H1 (cell line): ENCODE results near the gene RABL6. TPM values are rescaled to one million over a fixed set of nuclear protein-coding genes. Genes with fewer than 3 reads are reported as not detected.

ENCODE experiments used
- CTCF ChIA-PET: fragments of 300-600 bp; sonication (Branson Sonifier 250); formaldehyde crosslinking; loops from one replicate; lab custom pipeline; 2021; ENCODE audit not compliant: partially characterized antibody; lab: Charles Lee
- POLR2A ChIA-PET: fragments of 300-600 bp; sonication (Branson Sonifier 250); formaldehyde crosslinking; loops from one replicate; lab custom pipeline; 2021; ENCODE audit warnings: inconsistent platforms; ENCODE audit not compliant: partially characterized antibody; lab: Charles Lee
- DNase-seq, 2 experiments: peaks; one replicate each; pipeline versions ENCODE4 v3.0.0 to v3.0.0-alpha.2; 2010 to 2022; ENCODE audit warnings: low spot score in 2 of 2, low read depth in 1 of 2, mixed read lengths in 1 of 2
- FAIRE-seq: peaks from 2 replicates; lab custom pipeline; 2011; peaks lifted over from hg19 to GRCh38; lab: Jason Lieb, UNC
- H2AFZ ChIP-seq: 2 replicates; pipeline ENCODE4 v1.8.1; 2012; ENCODE audit warnings: low read length, inconsistent platforms
- H2AK5ac ChIP-seq: 2 replicates; pipeline ENCODE4 v1.6.1; 2013; ENCODE audit warnings: low read depth, low read length
- H2BK120ac ChIP-seq: replicated peaks from 2 replicates; pipeline ENCODE3; 2013; ENCODE audit warnings: low read depth, low read length, inconsistent platforms
- H2BK12ac ChIP-seq: 2 replicates; pipeline ENCODE4 v1.6.1; 2013; ENCODE audit warnings: low read depth, low read length
- H2BK15ac ChIP-seq: 2 replicates; pipeline ENCODE4 v1.6.1; 2013; ENCODE audit warnings: low read length
- H2BK20ac ChIP-seq: 2 replicates; pipeline ENCODE4 v1.6.1; 2013; ENCODE audit warnings: low read length
- H2BK5ac ChIP-seq: 2 replicates; pipeline ENCODE4 v1.6.1; 2013; ENCODE audit warnings: low read depth, low read length
- H3K14ac ChIP-seq: 2 replicates; pipeline ENCODE4 v1.6.1; 2013; ENCODE audit warnings: inconsistent platforms; ENCODE audit not compliant: insufficient read length
- H3K18ac ChIP-seq: 2 replicates; pipeline ENCODE4 v1.6.1; 2013; ENCODE audit warnings: low read length; ENCODE audit errors: extremely low read depth
- H3K23ac ChIP-seq: 2 replicates; pipeline ENCODE4 v1.6.1; 2013; ENCODE audit warnings: inconsistent platforms; ENCODE audit not compliant: insufficient read length
- H3K23me2 ChIP-seq: 2 replicates; pipeline ENCODE4 v1.6.1; 2013; ENCODE audit warnings: low read depth, low read length
- H3K27ac ChIP-seq: 2 replicates; pipeline ENCODE4 v1.6.1; 2011; ENCODE audit warnings: low read depth, low read length, inconsistent platforms
- H3K27me3 ChIP-seq, 4 experiments: replicated peaks in 1 of 4; 1 replicate in 1 of 4; 2 replicates in 3 of 4; pipeline versions ENCODE4 v1.6.1 to v1.8.1; 2011 to 2013; ENCODE audit warnings: low read length in 3 of 4, mild to moderate bottlenecking in 3 of 4, inconsistent platforms in 2 of 4, mixed read lengths in 2 of 4, moderate library complexity in 1 of 4; ENCODE audit not compliant: control insufficient read depth in 3 of 4, insufficient read depth in 3 of 4; ENCODE audit errors: extremely low read depth in 1 of 4
- H3K36me3 ChIP-seq, 4 experiments: 2 replicates each; pipeline versions ENCODE4 v1.6.1 to v1.8.1; 2011 to 2013; ENCODE audit warnings: mild to moderate bottlenecking in 4 of 4, low read length in 3 of 4, moderate library complexity in 2 of 4, control low read depth in 1 of 4, inconsistent platforms in 1 of 4; ENCODE audit not compliant: insufficient read depth in 4 of 4, control insufficient read depth in 2 of 4
- H3K4ac ChIP-seq: replicated peaks from 2 replicates; pipeline ENCODE3; 2013; ENCODE audit warnings: low read length, low read depth, mixed read lengths, inconsistent platforms; ENCODE audit not compliant: insufficient read length
- H3K4me1 ChIP-seq, 4 experiments: replicated peaks in 1 of 4; 1 replicate in 1 of 4; 2 replicates in 3 of 4; pipeline versions ENCODE4 v1.6.1 to v1.8.1; 2011 to 2013; ENCODE audit warnings: low read length in 3 of 4, inconsistent platforms in 2 of 4, mixed read lengths in 1 of 4; ENCODE audit not compliant: insufficient read depth in 4 of 4, control insufficient read depth in 3 of 4
- H3K4me2 ChIP-seq, 2 experiments: 2 replicates each; pipeline versions ENCODE4 v1.6.1 to v1.8.1; 2011 to 2013; ENCODE audit warnings: low read depth in 2 of 2, low read length in 2 of 2, control low read depth in 1 of 2, inconsistent platforms in 1 of 2, mild to moderate bottlenecking in 1 of 2; ENCODE audit not compliant: insufficient read depth in 1 of 2
- H3K4me3 ChIP-seq, 4 experiments: fragments of 200-600, 300-600 bp in 1 of 4; sonication (generic), shearing (Covaris generic), sonication (Bioruptor Twin) in 1 of 4; 2 replicates each; pipeline versions ENCODE4 v1.5.1 to v1.8.1; 2011 to 2016; ENCODE audit warnings: low read length in 4 of 4, low read depth in 3 of 4, control low read depth in 2 of 4, inconsistent platforms in 2 of 4, mild to moderate bottlenecking in 2 of 4, mixed read lengths in 1 of 4, moderate library complexity in 1 of 4; ENCODE audit not compliant: insufficient read depth in 2 of 4; ENCODE audit errors: extremely low read depth in 1 of 4
- H3K56ac ChIP-seq: replicated peaks from 2 replicates; pipeline ENCODE3; 2013; ENCODE audit warnings: low read depth, mild to moderate bottlenecking, mixed read lengths, low read length, inconsistent platforms; ENCODE audit not compliant: insufficient read length
- H3K79me1 ChIP-seq: 2 replicates; pipeline ENCODE4 v1.6.1; 2013; ENCODE audit warnings: low read depth, low read length, control low read depth
- H3K79me2 ChIP-seq, 2 experiments: 2 replicates each; pipeline versions ENCODE4 v1.6.1 to v1.8.1; 2012 to 2013; ENCODE audit warnings: low read length in 2 of 2, mild to moderate bottlenecking in 2 of 2, inconsistent platforms in 1 of 2; ENCODE audit not compliant: insufficient read depth in 2 of 2, control insufficient read depth in 1 of 2
- H3K9ac ChIP-seq, 4 experiments: replicated peaks in 1 of 4; 1 replicate in 1 of 4; 2 replicates in 3 of 4; pipeline versions ENCODE4 v1.6.1 to v1.8.1; 2011 to 2013; ENCODE audit warnings: low read depth in 3 of 4, low read length in 3 of 4, control low read depth in 2 of 4, mild to moderate bottlenecking in 2 of 4, moderate library complexity in 2 of 4, inconsistent platforms in 1 of 4; ENCODE audit errors: extremely low read depth in 1 of 4
- H3K9me3 ChIP-seq, 2 experiments: 2 replicates each; pipeline versions ENCODE4 v1.6.1 to v1.8.1; 2012 to 2013; ENCODE audit warnings: mild to moderate bottlenecking in 2 of 2, moderate library complexity in 2 of 2, control low read depth in 1 of 2, inconsistent platforms in 1 of 2, low read depth in 1 of 2, low read length in 1 of 2, mixed read lengths in 1 of 2; ENCODE audit not compliant: insufficient read depth in 2 of 2
- H4K20me1 ChIP-seq, 2 experiments: replicated peaks in 1 of 2; 2 replicates each; pipeline versions ENCODE3 to v1.8.1; 2011 to 2013; ENCODE audit warnings: inconsistent platforms in 2 of 2, low read length in 2 of 2, mild to moderate bottlenecking in 1 of 2; ENCODE audit not compliant: insufficient read depth in 2 of 2, control insufficient read depth in 1 of 2
- H4K5ac ChIP-seq: 2 replicates; pipeline ENCODE4 v1.6.1; 2013; ENCODE audit warnings: low read length, low read depth, mixed read lengths, inconsistent platforms; ENCODE audit not compliant: insufficient read length
- H4K8ac ChIP-seq: 2 replicates; pipeline ENCODE4 v1.8.0; 2013; ENCODE audit warnings: mild to moderate bottlenecking, moderate library complexity, low read length, inconsistent platforms; ENCODE audit not compliant: insufficient read depth; ENCODE audit errors: extremely low read depth
- H4K91ac ChIP-seq: replicated peaks from 2 replicates; pipeline ENCODE3; 2013; ENCODE audit warnings: low read length, mixed read lengths, inconsistent platforms; ENCODE audit not compliant: insufficient read length
- CREB1 ChIP-seq: IDR thresholded peaks from 2 replicates; pipeline ENCODE4 v1.6.1; 2012; ENCODE audit warnings: inconsistent platforms
- EZH2 ChIP-seq: fragments of 200-600 bp; sonication (generic); IDR thresholded peaks from 2 replicates; pipeline ENCODE4 v1.7.1; 2012; ENCODE audit warnings: low read depth, mild to moderate bottlenecking, moderate library complexity, low read length, inconsistent platforms; ENCODE audit not compliant: severe bottlenecking
- GABPA ChIP-seq: IDR thresholded peaks from 2 replicates; pipeline ENCODE4 v1.6.1; 2011; ENCODE audit warnings: mild to moderate bottlenecking, low read length, moderate library complexity, borderline replicate concordance; ENCODE audit not compliant: insufficient read depth
- JUND ChIP-seq: IDR thresholded peaks from 2 replicates; pipeline ENCODE4 v1.6.1; 2011; ENCODE audit warnings: mild to moderate bottlenecking, improper control_type of control experiment, low read length
- RNF2 ChIP-seq: fragments of 200-900, 300-1000 bp; sonication (generic); IDR thresholded peaks from 2 replicates; pipeline ENCODE4 v1.7.1; 2016; ENCODE audit warnings: borderline replicate concordance, low read depth, mild to moderate bottlenecking, antibody characterized with exemption, low read length; ENCODE audit not compliant: poor library complexity, severe bottlenecking; ENCODE audit errors: missing control alignments
- TAF1 ChIP-seq: IDR thresholded peaks from 2 replicates; pipeline ENCODE4 v1.6.1; 2011; ENCODE audit warnings: mild to moderate bottlenecking, low read depth, low read length
- WGBS, 2 experiments: shearing (Covaris generic) in 1 of 2; methylation state at CpG; one replicate each; pipeline versions ENCODE4 v1.1.6 to v1.1.7; 2013 to 2015; ENCODE audit warnings: low lambda C conversion rate in 2 of 2, mixed read lengths in 2 of 2, inconsistent platforms in 1 of 2, low coverage in 1 of 2, missing lambda C conversion rate in 1 of 2; ENCODE audit not compliant: insufficient replicate concordance in 2 of 2, insufficient coverage in 1 of 2, insufficient read length in 1 of 2; ENCODE audit errors: extremely low coverage in 1 of 2, missing lambda C conversion rate in 1 of 2; 5-methylcytosine and 5-hydroxymethylcytosine counted together
- polyA plus RNA-seq, 7 experiments: library from polyadenylated mRNA; depleted of rRNA in 3 of 7; stranded (reverse) in 5 of 7; unstranded in 2 of 7; fragments of >200 nt in 5 of 7; fragments of 200-250 nt in 2 of 7; gene quantifications; 1 replicate in 5 of 7; 2 replicates in 1 of 7; 4 replicates in 1 of 7; pipeline versions ENCODE4 v1.2.1 to v1.2.3, GENCODE V29; 2011 to 2013; ENCODE audit warnings: missing spikeins in 2 of 7, mixed read lengths in 2 of 7
- total RNA-seq: library from RNA; stranded (reverse); fragmentation: NEBNext Ultra II Directional; extraction: Animal tissue kit (Norgen Biotek cat#: 25700); gene quantifications from 2 replicates; pipeline ENCODE4 v1.2.1, GENCODE V29; 2021

RABL6 gene
- total and polyA plus RNA-seq, 2 of the 8 experiments (the other 6 are each of a cell fraction or from before 2014, with no cell fraction given): 70.1 to 130 TPM

DNA sequence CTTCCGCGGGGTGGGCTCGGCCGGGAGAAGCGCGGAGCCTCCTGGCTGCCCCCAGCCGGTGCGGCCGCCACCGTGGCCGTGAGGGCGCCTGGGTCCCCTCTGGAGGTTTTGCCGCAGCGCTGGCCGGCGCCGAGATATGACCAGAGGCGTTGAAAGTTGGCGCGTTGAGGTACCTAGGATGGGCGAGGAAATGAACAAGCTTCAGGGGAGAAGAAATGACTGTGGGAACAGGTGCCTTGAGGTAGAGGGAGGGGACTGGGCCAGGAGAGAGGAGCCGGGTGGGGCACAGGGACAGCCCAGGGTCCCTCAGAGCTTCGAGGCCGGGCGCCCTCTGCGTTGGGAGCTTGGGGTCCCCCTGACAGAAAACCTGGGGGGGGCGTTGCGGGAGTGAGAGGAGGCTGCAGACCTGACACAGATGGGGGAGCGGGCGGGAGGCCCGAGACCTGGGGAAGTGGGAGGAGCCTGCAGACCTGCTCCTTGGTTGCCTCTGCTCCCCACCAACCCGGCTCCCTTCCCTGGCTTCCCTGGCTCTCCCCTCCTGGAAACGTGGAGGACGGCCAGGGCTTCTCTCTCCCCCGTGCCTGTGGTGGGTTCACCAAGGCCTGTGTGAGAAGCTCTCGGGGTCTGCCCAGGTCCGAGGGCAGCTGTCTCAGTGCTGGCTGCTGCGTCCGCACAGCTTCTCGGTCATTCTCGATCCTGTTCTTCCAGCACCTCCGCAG is 14.2 kb downstream of the RABL6 start:
- Histone ChIP-seq H2BK20ac (no peak overlapping the region), H3K4me3 (peak overlapping the region; percentile 23 to 62 (median 40); a peak in 7 of 8 replicates), H2AFZ (no peak overlapping the region), H3K23ac (no peak overlapping the region), H3K27ac (no peak overlapping the region), H2BK12ac (0 out of 2 replicates have a peak overlapping the region, but pooled peaks have one; percentile 17), H3K36me3 (peaks cover 4 to 21% (median 14%) of the 10 kb centered on the region in 4 experiments; a peak in 7 of 8 replicates), H3K79me2 (peaks cover 0 to 11% of the 10 kb centered on the region in 2 experiments; a peak in 2 of 4 replicates), H3K56ac (no peak overlapping the region), H3K14ac (no peak overlapping the region), H4K8ac (no peak overlapping the region; the same call in 1 of the 2 replicates), H3K4me1 (peaks cover 0 to 11% (median 5%) of the 10 kb centered on the region in 4 experiments; a peak in 4 of 7 replicates), H4K5ac (no peak overlapping the region), H3K9me3 (no peaks in the 10 kb centered on the region), H3K27me3 (0 out of 7 replicates have a peak, but pooled peaks cover 0 to 2% (median 0%) of the 10 kb centered on the region in 4 experiments), H3K9ac (no peak overlapping the region), H2BK5ac (no peak overlapping the region), H3K79me1 (peaks cover 12% of the 10 kb centered on the region), H2BK120ac (no peak overlapping the region), H4K20me1 (peaks cover 21 to 40% of the 10 kb centered on the region in 2 experiments), H3K23me2 (peaks cover 7% of the 10 kb centered on the region), H3K4ac (no peak overlapping the region), H3K4me2 (peak overlapping the region; percentile 87 to 89), H2BK15ac (no peak overlapping the region), H2AK5ac (no peak overlapping the region), H3K18ac (no peak overlapping the region), H4K91ac (no peak overlapping the region)
- FAIRE-seq (no peak), DNase-seq (no peak)
- 64% methylated on average over 18 of the region's 42 CpGs; no CpG with 5 or more reads in 1 of the 2 experiments for WGBS, 2 experiments
- ChIA-PET POLR2A (interaction anchor here (0.6 to 10.8 kb wide), 13 partner anchors 9 to 100 kb away, joined by 3 to 96 read pairs (median 4); partner anchors contain the start of genes AJM1 and RABL6), CTCF (interaction anchor here (0.6 to 17.4 kb wide), 9 partner anchors 11 to 207 kb away, joined by 3 to 131 read pairs (median 4); partner anchors contain the start of gene AJM1)
- no peak for TF ChIP-seq JUND
- TF ChIP-seq RNF2: no peak
- no peak for TF ChIP-seq GABPA
- peak; percentile 68 for TF ChIP-seq CREB1
- TF ChIP-seq TAF1: no peak
- TF ChIP-seq EZH2: peak; percentile 2
